Ishikawa (cell line): ENCODE results near the gene KCNJ4.

Experiments used
- CEBPB ChIP-seq: IDR thresholded peaks from 2 replicates; pipeline ENCODE4 v1.6.1; 2012
- EP300 ChIP-seq: IDR thresholded peaks from 2 replicates; pipeline ENCODE4 v1.6.1; 2012; ENCODE audit warnings: borderline replicate concordance
- FOXM1 ChIP-seq: IDR thresholded peaks from 2 replicates; pipeline ENCODE4 v1.6.1; 2012; ENCODE audit warnings: low read depth, borderline replicate concordance
- RAD21 ChIP-seq: IDR thresholded peaks from 2 replicates; pipeline ENCODE4 v1.6.1; 2012; ENCODE audit warnings: low read depth
- REST ChIP-seq: IDR thresholded peaks from 2 replicates; pipeline ENCODE4 v1.6.1; 2012; ENCODE audit warnings: low read depth, mild to moderate bottlenecking
- TCF12 ChIP-seq: IDR thresholded peaks from 2 replicates; pipeline ENCODE4 v1.6.1; 2012; ENCODE audit warnings: low read depth
- USF1 ChIP-seq: IDR thresholded peaks from 2 replicates; pipeline ENCODE4 v1.6.1; 2012

GRCh38 chr22:38435965-38436364 is 19.0 kb downstream of the KCNJ4 start:
- no peak for TF ChIP-seq RAD21
- TF ChIP-seq EP300 = no peak
- no peak for TF ChIP-seq USF1
- no peak for TF ChIP-seq TCF12
- no peak for TF ChIP-seq REST
- no peak for TF ChIP-seq CEBPB
- no peak for TF ChIP-seq FOXM1
